HEK293 (cell line): ENCODE results near the gene LIMA1.

Experiments
- CTCF ChIA-PET: fragments of 350-600 bp; formaldehyde crosslinking; extraction: SDS; loops from one replicate; lab custom pipeline; 2021; ENCODE audit warnings: antibody characterized with exemption; lab: Yijun Ruan, JAX
- POLR2A ChIA-PET: fragments of 300-600 bp; formaldehyde crosslinking; extraction: SDS; loops from one replicate; lab custom pipeline; 2020; ENCODE audit warnings: antibody characterized with exemption, inconsistent platforms; lab: Yijun Ruan, JAX
- H3K27ac ChIP-seq: fragments of 200-500 bp; sonication (Bioruptor generic); 2 replicates; pipeline ENCODE4 v1.5.1; 2014; ENCODE audit warnings: low read depth, low read length, control low read depth, inconsistent platforms; ENCODE audit errors: extremely low read depth
- H3K36me3 ChIP-seq, 2 experiments: fragments of 200-500 bp in 1 of 2; sonication (Bioruptor generic) in 1 of 2; 1 replicate in 1 of 2; 2 replicates in 1 of 2; pipeline ENCODE4 v1.5.1; 2014 to 2017; ENCODE audit warnings: inconsistent platforms in 2 of 2, low read length in 2 of 2; ENCODE audit not compliant: control insufficient read depth in 2 of 2, insufficient read depth in 1 of 2
- H3K4me1 ChIP-seq: fragments of 200-500 bp; sonication (Bioruptor generic); 2 replicates; pipeline ENCODE4 v1.5.1; 2014; ENCODE audit warnings: mild to moderate bottlenecking, low read length, inconsistent platforms; ENCODE audit not compliant: control insufficient read depth, insufficient read depth
- H3K4me3 ChIP-seq: 2 replicates; pipeline ENCODE4 v1.5.1; 2011; ENCODE audit warnings: low read depth, mild to moderate bottlenecking, control low read depth, low read length, moderate library complexity
- H3K9me3 ChIP-seq: fragments of 200-500 bp; sonication (Bioruptor generic); 2 replicates; pipeline ENCODE4 v1.5.1; 2014; ENCODE audit warnings: low read depth, low read length, inconsistent platforms; ENCODE audit not compliant: control insufficient read depth, insufficient read depth
- FEZF1 ChIP-seq: fragments of 450-650 bp; formaldehyde crosslinking; IDR thresholded peaks from 2 replicates; pipeline ENCODE4 v1.5.1; 2016; ENCODE audit warnings: missing biosample characterization, missing genetic modification characterization
- IKZF3 ChIP-seq: fragments of 450-650 bp; IDR thresholded peaks from 2 replicates; pipeline ENCODE4 v1.5.0; 2018; ENCODE audit warnings: missing biosample characterization, mild to moderate bottlenecking, missing genetic modification characterization, moderate library complexity
- MZF1 ChIP-seq: fragments of 450-650 bp; formaldehyde crosslinking; IDR thresholded peaks from 2 replicates; pipeline ENCODE4 v1.5.1; 2017; ENCODE audit warnings: missing biosample characterization, missing genetic modification characterization, borderline replicate concordance
- PBX3 ChIP-seq: sonication (generic); formaldehyde crosslinking; IDR thresholded peaks from 2 replicates; pipeline ENCODE4 v1.8.1; 2022; ENCODE audit warnings: mild to moderate bottlenecking, moderate library complexity, missing genetic modification reagents
- WT1 ChIP-seq: fragments of 450-650 bp; formaldehyde crosslinking; IDR thresholded peaks from 2 replicates; pipeline ENCODE4 v1.5.1; 2016; ENCODE audit warnings: missing biosample characterization, missing genetic modification characterization
- ZBTB44 ChIP-seq: fragments of 450-650 bp; IDR thresholded peaks from 2 replicates; pipeline ENCODE4 v1.5.1; 2018; ENCODE audit warnings: missing biosample characterization, mild to moderate bottlenecking, missing genetic modification characterization
- ZBTB6 ChIP-seq: fragments of 450-650 bp; formaldehyde crosslinking; IDR thresholded peaks from 2 replicates; pipeline ENCODE4 v1.5.1; 2017; ENCODE audit warnings: missing biosample characterization, missing genetic modification characterization
- ZNF114 ChIP-seq: fragments of 450-650 bp; formaldehyde crosslinking; IDR thresholded peaks from 2 replicates; pipeline ENCODE4 v1.5.0; 2017; ENCODE audit warnings: missing biosample characterization, missing genetic modification characterization
- ZNF2 ChIP-seq: fragments of 450-650 bp; formaldehyde crosslinking; IDR thresholded peaks from 2 replicates; pipeline ENCODE4 v1.5.1; 2016; ENCODE audit warnings: missing biosample characterization, missing genetic modification characterization
- ZNF266 ChIP-seq: fragments of 450-650 bp; formaldehyde crosslinking; IDR thresholded peaks from 2 replicates; pipeline ENCODE4 v1.5.1; 2016; ENCODE audit warnings: missing biosample characterization, missing genetic modification characterization, low read depth
- ZNF302 ChIP-seq: fragments of 450-650 bp; formaldehyde crosslinking; IDR thresholded peaks from 2 replicates; pipeline ENCODE4 v1.5.1; 2016; ENCODE audit warnings: missing biosample characterization, missing genetic modification characterization, low read depth
- ZNF311 ChIP-seq: fragments of 450-650 bp; formaldehyde crosslinking; IDR thresholded peaks from 2 replicates; pipeline ENCODE4 v1.5.1; 2017; ENCODE audit warnings: missing biosample characterization, missing genetic modification characterization, borderline replicate concordance
- ZNF335 ChIP-seq: fragments of 450-650 bp; formaldehyde crosslinking; conservative IDR thresholded peaks from 2 replicates; pipeline ENCODE4 v1.5.1; 2016; ENCODE audit warnings: missing biosample characterization, missing genetic modification characterization
- ZNF37A ChIP-seq: fragments of 450-650 bp; IDR thresholded peaks from 2 replicates; pipeline ENCODE4 v1.5.1; 2018; ENCODE audit warnings: missing biosample characterization, missing genetic modification characterization
- ZNF423 ChIP-seq: fragments of 450-650 bp; formaldehyde crosslinking; IDR thresholded peaks from 2 replicates; pipeline ENCODE4 v1.5.1; 2016; ENCODE audit warnings: missing biosample characterization, missing genetic modification characterization
- ZNF510 ChIP-seq: fragments of 450-650 bp; formaldehyde crosslinking; IDR thresholded peaks from 2 replicates; pipeline ENCODE4 v1.5.1; 2018; ENCODE audit warnings: mild to moderate bottlenecking, missing genetic modification characterization, missing biosample characterization; ENCODE audit not compliant: insufficient replicate concordance
- ZNF580 ChIP-seq: fragments of 450-650 bp; formaldehyde crosslinking; IDR thresholded peaks from 2 replicates; pipeline ENCODE4 v1.5.1; 2016; ENCODE audit warnings: missing biosample characterization, missing genetic modification characterization
- ZNF704 ChIP-seq: fragments of 450-650 bp; formaldehyde crosslinking; IDR thresholded peaks from 2 replicates; pipeline ENCODE4 v1.5.1; 2016; ENCODE audit warnings: missing biosample characterization, missing genetic modification characterization
- ZSCAN30 ChIP-seq: fragments of 450-650 bp; IDR thresholded peaks from 2 replicates; pipeline ENCODE4 v1.5.1; 2018; ENCODE audit warnings: missing biosample characterization, mild to moderate bottlenecking, missing genetic modification characterization, moderate library complexity
- TF ChIP-seq, protein P1 (sequence below): fragments of 450-650 bp; formaldehyde crosslinking; IDR thresholded peaks from 2 replicates; pipeline ENCODE4 v1.5.1; 2016; ENCODE audit warnings: missing biosample characterization, missing genetic modification characterization
- TF ChIP-seq, protein P2 (sequence below): fragments of 450-650 bp; formaldehyde crosslinking; IDR thresholded peaks from 2 replicates; pipeline ENCODE4 v1.5.1; 2016; ENCODE audit warnings: missing biosample characterization, missing genetic modification characterization, low read depth

LIMA1 gene

GRCh38 chr12:50297027-50297426, 13.7 kb upstream of the LIMA1 start (continued):
- TF ChIP-seq, protein P1, sequence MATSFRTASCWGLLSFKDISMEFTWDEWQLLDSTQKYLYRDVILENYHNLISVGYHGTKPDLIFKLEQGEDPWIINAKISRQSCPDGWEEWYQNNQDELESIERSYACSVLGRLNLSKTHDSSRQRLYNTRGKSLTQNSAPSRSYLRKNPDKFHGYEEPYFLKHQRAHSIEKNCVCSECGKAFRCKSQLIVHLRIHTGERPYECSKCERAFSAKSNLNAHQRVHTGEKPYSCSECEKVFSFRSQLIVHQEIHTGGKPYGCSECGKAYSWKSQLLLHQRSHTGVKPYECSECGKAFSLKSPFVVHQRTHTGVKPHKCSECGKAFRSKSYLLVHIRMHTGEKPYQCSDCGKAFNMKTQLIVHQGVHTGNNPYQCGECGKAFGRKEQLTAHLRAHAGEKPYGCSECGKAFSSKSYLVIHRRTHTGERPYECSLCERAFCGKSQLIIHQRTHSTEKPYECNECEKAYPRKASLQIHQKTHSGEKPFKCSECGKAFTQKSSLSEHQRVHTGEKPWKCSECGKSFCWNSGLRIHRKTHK = no peak
- no peak for TF ChIP-seq ZNF335 (tag by site-specific recombination)
- no peak for TF ChIP-seq FEZF1 (tag by site-specific recombination)

GRCh38 chr12:50296554-50296953, 13.2 kb upstream of the LIMA1 start:
- POLR2A ChIA-PET = interaction anchor here (0.6 to 0.7 kb wide), 2 partner anchors 36 to 1221 kb away, joined by 6 to 9 read pairs; no protein-coding TSS in a partner anchor
- H3K4me1 ChIP-seq = no peaks in the 10 kb centered on the region
- CTCF ChIA-PET = interaction anchor here (0.6 kb wide), 1 partner anchor 257 kb away, joined by 3 read pairs; no protein-coding TSS in a partner anchor
- H3K36me3 ChIP-seq = no peaks in the 10 kb centered on the region; a peak in 1 of 3 replicates
- no peak overlapping the region for H3K27ac ChIP-seq
- no peaks in the 10 kb centered on the region for H3K9me3 ChIP-seq
- TF ChIP-seq PBX3 (CRISPR knock-in tag) (no peak), ZBTB6 (no peak), ZNF311 (tag by site-specific recombination) (no peak), ZNF704 (tag by site-specific recombination) (no peak), ZBTB44 (no peak)
- H3K4me3 ChIP-seq = no peak overlapping the region

- POLR2A ChIA-PET = no interaction called here
- H3K27ac ChIP-seq = no peak overlapping the region
- H3K4me3 ChIP-seq = no peak overlapping the region
- CTCF ChIA-PET = interaction anchor here (0.6 kb wide), 1 partner anchor 50 kb away, joined by 3 read pairs; no protein-coding TSS in a partner anchor
- no peaks in the 10 kb centered on the region for H3K9me3 ChIP-seq
- no peaks in the 10 kb centered on the region for H3K4me1 ChIP-seq
- no peaks in the 10 kb centered on the region; a peak in 1 of 3 replicates for H3K36me3 ChIP-seq
- TF ChIP-seq MZF1 (tag by site-specific recombination) (no peak), ZNF302 (tag by site-specific recombination) (no peak), ZNF580 (tag by site-specific recombination) (no peak), ZNF37A (tag by site-specific recombination) (no peak), ZSCAN30 (tag by site-specific recombination) (no peak), ZNF423 (tag by site-specific recombination) (no peak), ZNF266 (tag by site-specific recombination) (no peak), ZNF2 (tag by site-specific recombination) (no peak), ZNF510 (tag by site-specific recombination) (no peak), WT1 (tag by site-specific recombination) (no peak), ZNF114 (no peak), IKZF3 (no peak)
- TF ChIP-seq, protein P2, sequence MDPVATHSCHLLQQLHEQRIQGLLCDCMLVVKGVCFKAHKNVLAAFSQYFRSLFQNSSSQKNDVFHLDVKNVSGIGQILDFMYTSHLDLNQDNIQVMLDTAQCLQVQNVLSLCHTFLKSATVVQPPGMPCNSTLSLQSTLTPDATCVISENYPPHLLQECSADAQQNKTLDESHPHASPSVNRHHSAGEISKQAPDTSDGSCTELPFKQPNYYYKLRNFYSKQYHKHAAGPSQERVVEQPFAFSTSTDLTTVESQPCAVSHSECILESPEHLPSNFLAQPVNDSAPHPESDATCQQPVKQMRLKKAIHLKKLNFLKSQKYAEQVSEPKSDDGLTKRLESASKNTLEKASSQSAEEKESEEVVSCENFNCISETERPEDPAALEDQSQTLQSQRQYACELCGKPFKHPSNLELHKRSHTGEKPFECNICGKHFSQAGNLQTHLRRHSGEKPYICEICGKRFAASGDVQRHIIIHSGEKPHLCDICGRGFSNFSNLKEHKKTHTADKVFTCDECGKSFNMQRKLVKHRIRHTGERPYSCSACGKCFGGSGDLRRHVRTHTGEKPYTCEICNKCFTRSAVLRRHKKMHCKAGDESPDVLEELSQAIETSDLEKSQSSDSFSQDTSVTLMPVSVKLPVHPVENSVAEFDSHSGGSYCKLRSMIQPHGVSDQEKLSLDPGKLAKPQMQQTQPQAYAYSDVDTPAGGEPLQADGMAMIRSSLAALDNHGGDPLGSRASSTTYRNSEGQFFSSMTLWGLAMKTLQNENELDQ (tag by site-specific recombination) = no peak
These were observed 8.1 kb upstream of the LIMA1 start for GRCh38 chr12:50291377-50291776.
